GM20000 (cell line): ENCODE data around the gene ACTG1.

Experiments used
- DNase-seq: peaks from one replicate; pipeline ENCODE4 v3.0.0; 2012; ENCODE audit warnings: low spot score
- CTCF ChIP-seq: IDR thresholded peaks from 2 replicates; pipeline ENCODE4 v1.5.1; 2012; ENCODE audit warnings: mild to moderate bottlenecking, control low read depth; ENCODE audit errors: extremely low read depth, missing control alignments

The ACTG1 gene

GRCh38 chr17:81556175-81556691 lies 43.6 kb upstream of the ACTG1 start:
- no peak for TF ChIP-seq CTCF
- no peak for DNase-seq

- no peak for DNase-seq
- no peak for TF ChIP-seq CTCF
Measured at GRCh38 chr17:81553616-81554181, 41.1 kb upstream of the ACTG1 start.

- DNase-seq: peak; percentile 91
- TF ChIP-seq CTCF: no peak
Measured at GRCh38 chr17:81553018-81553615, 40.5 kb upstream of the ACTG1 start.

GRCh38 chr17:81552244-81553017 lies 39.8 kb upstream of the ACTG1 start, which contains the start of gene FAAP100:
TSS of gene FAAP100 (minus strand) at chr17:81552353. CDS start at chr17:81552330, 23 bp downstream.
- peak; percentile 98 for DNase-seq
- TF ChIP-seq CTCF: no peak

GRCh38 chr17:81551458-81552243 lies 39.1 kb upstream of the ACTG1 start:
- no peak for DNase-seq
- no peak for TF ChIP-seq CTCF

GRCh38 chr17:81550830-81551457 lies 38.3 kb upstream of the ACTG1 start:
- no peak for TF ChIP-seq CTCF

More at GRCh38 chr17:81550830-81551457, 38.3 kb upstream of the ACTG1 start:
- DNase-seq: no peak
